Stimulated activated CD8-positive, alpha-beta memory T cell treated with anti-CD3 and anti-CD28 coated beads, Interleukin-2, amount 100 ng/mL, for 48 hours (primary cell): ENCODE data around the gene DUSP15.

ENCODE experiments used
- DNase-seq, 2 donors: peaks; one replicate each; pipeline ENCODE4 v3.0.0-alpha.2; 2020; ENCODE audit warnings: low read depth in 2 of 2

The DUSP15 gene

DNA sequence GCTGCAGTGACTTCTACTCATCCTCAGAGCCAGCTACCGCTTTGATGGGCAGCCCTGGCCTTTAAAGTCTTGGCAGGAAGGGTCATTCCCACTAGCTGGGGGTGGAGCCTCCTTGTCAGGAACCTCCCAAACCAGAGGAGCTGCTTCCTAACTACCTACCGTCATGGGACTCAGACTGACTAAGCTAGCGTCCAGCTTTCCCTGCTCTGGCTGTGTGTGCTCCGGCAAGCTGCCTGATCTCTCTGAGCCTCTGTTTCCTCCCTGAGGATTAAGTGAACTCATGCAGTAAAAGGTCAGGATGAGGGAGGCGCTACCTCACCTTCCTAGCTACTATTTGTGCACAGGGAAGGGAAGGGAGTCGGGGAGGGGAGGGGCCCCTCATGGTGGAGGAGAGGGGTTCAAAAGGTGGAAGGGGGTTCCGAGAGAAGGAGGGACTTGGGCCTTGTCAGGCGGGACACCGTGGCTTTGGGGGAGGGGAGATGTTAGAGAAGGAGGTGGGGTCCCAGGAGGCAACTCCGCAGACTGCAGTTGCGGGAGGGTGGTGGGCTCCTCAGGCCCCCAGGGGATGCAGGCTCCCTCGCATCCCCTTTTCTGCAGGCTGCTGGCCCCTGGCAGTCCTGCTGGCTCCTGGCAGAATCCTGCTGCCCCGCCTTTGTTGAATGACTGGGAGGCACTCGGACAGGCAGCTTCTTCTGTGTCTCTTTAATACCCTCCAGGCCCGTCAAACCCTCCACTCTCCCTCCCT, 9.8 kb downstream of the DUSP15 start:
- no peak for DNase-seq

GRCh38 chr20:31859998-31860380, 10.3 kb downstream of the DUSP15 start:
- DNase-seq, result no peak

DNA sequence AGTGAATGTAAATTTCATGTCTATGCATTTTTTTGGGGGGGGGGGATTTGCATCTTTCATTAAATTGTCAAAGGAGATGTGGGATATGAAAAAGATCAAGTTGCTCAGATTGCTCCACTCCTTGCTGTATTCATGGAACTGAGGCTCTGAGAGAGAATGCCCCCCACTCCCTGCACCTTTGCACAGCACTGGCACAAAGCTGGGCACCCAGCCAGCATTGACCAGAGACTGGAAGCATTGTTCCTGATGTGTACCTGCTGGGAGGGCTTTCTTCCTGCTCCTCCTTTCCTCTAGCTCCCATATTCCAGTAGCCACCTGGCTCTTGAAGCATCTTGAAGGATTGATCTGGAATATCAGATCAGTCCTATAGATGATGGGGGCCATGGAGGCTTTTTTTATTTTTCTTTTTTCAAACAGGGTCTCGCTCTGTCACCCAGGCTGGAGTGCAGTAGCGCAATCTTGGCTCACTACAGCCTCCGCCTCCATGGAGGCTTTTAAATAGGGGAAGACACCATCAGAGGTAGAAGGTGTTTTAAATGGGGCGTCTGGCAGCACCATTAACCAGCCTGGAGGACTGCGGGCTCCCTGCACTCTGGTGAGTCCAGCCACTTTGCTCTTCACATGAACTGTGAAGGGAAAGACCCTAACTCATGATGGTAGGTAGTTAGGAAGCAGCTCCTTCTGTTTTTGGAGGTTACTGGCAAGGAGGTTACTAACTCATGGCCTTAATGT, 10.9 kb downstream of the DUSP15 start:
- no peak for DNase-seq

GRCh38 chr20:31858760-31859083, 11.6 kb downstream of the DUSP15 start:
- DNase-seq, result no peak

GRCh38 chr20:31857861-31858759, 12.2 kb downstream of the DUSP15 start:
- DNase-seq, result no peak

- DNase-seq, result no peak
Measured at GRCh38 chr20:31856516-31856915, 13.8 kb downstream of the DUSP15 start.

DNA sequence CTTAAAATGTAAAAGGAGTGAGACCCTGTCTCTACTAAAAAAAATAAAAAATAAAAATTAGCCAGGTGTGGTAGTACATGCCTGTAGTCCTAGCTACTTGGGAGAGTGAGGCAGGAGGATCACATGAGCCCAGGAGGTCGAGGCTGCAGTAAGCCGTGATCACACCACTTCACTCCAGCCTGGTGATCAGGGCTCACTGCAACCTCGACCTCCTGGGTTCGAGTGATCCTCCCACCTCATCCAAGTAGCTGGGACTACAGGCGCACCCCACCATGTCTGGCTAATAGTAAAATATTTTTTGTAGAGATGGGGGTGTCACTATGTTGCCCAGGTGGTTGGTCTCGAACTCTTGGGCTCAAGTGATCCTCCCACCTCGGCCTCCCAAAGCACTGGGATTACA, 16.8 kb downstream of the DUSP15 start:
- no peak for DNase-seq

GRCh38 chr20:31851240-31851955, 18.9 kb downstream of the DUSP15 start:
- no peak for DNase-seq

DNA sequence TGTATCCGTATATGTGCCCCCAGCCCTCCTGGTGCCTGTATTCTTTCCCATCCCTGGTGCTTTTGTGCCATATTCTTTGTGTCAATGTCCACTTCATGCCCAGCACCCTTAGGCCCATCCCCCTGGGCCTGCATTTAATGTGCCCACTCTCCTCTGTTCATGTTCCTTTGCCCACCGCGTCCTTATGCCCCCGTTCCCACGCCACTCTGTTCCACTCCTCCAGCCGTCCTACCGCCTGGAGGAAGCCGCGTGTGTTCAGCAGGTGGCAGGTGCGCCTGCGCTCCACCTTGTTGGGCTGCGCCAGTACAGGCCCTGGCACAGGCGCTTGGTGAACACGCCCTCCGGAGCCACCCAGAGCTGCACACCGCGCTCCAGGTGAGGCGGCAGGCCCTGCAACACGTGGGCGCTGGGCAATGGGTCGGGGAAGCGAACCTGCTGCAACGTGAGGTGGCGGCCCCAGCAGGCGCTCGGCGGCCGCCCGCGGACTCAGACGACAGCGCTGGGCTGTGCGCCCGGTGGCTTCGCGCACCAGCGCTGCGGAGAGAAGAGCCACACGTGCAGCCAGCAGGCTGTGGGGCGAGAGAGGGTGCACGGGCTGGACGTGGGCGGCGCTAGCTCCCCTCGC, 20.9 kb downstream of the DUSP15 start:
- DNase-seq, result no peak

DNA sequence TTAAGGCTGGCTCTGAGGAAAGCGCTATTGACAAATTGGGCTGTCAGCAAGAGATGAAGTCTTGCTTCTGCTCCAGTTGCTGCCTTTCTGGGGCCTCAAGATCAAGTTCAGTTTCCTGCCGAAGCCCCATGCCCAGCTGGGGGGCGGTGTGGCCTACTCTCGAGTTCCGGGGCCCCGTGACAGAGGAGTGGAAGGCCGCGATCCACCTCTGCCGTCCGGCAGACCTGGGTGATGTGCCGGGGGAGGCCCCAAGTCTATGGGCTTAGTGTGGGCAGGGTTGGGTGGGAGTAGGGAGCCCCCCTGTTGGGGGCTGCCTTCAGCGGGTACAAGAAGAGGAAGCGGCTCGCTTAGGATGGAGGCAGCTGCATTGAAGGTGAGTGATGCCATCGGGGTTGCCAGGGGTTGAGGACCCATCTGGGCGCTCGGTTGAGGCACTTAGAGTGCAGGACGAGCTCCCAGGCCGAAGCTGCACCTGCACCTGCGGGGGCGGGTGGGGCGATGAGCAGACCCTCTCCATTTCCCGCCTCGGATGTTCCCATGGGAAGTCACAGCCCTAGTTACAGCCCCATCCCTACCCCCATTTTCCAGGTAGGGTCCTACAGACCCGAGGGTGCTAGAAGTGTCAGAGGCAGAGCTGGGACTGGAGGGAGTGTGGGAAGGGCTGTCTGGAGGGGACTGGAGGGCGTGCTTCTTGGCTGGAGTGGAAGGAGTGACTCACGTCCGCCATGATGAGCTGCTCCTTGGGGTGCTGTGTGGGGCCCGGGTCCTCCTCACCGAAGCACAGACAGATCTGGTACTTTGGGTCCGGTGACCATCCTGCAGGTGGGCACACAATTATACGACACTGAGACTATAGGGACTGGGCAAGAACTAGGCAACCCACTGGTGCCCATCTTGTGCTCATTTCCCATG, 22.0 kb downstream of the DUSP15 start:
- DNase-seq, result no peak

DNA sequence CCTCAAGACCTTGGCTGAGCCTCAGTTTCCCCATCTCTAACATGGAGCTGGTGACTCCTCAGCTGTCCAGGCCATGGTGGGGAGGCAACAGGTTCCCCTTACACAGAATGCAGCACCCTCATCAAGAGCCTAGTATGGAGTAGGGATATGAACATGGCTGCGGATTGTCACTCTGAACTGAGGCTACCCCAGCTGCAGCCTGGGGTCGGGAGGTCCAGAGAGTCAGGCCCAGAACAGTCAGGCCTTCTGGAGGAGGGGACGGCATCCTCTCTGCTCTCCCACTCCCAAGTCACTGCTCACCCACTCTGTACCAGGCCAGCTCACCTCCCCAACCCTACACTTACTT, 23.6 kb downstream of the DUSP15 start:
- no peak for DNase-seq

DNA sequence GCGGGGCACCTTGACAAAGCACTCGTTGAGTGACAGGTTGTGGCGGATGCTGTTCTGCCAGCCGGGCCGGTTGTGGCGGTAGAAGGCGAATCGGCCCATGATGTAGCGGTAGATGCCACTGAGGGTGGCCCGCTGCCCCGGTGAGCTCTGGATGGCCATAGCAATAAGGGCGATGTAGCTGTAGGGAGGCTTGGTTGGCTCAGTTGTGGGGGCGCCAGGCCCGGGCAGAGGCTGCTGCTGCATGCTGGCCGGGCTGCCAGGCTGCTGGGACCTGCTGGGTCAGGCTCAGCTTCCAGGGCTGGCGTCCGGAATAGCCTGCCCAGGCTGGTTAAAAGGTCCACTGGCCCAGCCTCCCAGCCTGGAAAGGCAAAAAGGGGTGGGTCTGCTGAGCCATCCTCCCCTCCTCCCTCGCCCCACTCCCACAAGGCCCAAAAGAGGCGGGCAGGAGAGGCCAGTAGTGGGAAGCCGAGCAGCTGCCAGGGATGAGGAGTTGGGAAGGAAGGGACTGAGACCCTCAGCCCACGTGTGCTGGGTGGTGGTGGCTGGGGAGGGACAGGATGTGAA, 24.9 kb downstream of the DUSP15 start, which contains the start of gene FOXS1:
FOXS1 (minus strand) TSS at position 305 of the 564 bp plus-strand sequence; CDS start at position 243, 62 bp downstream.
- DNase-seq, result no peak

DNA sequence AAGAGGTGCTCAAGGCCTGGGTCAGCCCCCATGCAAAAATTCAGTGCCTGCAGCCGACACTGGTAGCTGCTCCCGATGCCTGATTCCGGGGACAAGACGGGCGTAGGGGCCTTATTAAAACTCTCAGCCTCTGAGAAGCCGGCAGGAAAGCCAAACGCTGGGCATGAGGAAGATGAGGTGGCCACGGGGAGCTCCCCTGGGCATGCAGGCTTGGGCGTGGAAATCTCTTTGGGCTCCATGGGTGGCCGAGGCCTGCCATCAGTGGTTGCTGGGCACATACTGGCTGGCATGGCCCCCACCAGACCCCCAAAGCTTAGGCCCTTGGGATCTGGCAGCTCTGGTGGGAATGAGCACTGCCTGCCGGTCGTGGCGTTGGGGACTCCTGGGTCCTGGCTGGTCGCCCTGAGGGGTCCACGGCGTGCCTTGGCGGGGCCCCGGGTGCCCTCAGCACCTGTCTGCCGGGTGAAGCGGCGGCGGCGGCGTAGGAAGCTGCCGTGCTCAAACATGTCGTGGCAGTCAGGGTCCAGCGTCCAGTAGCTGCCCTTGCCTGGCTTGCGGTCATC, 25.5 kb downstream of the DUSP15 start:
- DNase-seq, result no peak

DNA sequence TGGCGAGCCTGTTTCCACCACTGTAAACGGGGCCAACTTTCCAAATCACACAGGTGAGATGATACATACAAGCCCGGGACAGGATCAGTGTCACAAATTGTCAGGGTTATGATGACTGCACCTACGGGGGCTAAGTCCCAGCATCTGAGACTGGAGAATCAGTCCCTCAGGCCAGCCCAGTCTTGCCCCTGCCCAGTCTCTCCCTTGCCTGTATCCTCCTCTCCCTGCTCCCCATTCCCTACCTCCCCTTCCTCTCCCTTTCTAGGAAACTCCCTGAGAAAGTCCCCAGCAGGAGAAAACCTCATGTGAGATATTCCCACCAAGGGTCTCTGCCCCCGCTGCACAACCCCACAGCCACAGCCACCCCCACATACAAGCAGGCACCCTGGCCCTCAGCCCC, 26.4 kb downstream of the DUSP15 start:
- DNase-seq, result no peak

GRCh38 chr20:31843288-31843687, 27.0 kb downstream of the DUSP15 start:
- no peak for DNase-seq

- no peak for DNase-seq
Measured at GRCh38 chr20:31842471-31843157, 27.7 kb downstream of the DUSP15 start.

DNA sequence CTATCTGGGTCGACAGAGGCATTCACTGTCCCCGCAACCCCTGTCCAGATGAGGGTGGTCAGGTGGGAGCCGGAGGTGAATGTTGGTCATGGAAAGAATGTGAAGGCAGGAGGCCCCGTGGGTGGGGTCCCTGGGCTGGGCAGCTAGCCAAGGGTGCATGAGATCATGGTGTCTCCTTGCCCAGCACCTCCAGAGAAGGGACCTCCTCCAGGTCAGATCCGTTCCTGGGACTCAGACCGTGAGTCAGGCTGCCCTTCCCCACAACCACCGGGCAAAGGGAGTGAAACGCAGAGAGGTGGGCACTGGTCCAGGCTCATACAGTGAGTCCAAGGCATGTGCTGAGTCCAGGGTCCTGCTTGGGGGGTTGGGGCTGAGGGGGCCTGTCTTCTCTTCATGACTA, 28.4 kb downstream of the DUSP15 start:
- no peak for DNase-seq

- no peak for DNase-seq
Measured at GRCh38 chr20:31840906-31841816, 29.2 kb downstream of the DUSP15 start.
